HCEC 1CT (cell line): ENCODE data around the gene RDM1.
A peak's percentile ranks its signal among the peaks of the same experiment; 100 is the strongest.
"Not testable (repeated sequence)": the region's sequence is repeated elsewhere in the genome, so short reads cannot be mapped to it uniquely, and the experiment has no call there.

ENCODE experiments used
- DNase-seq: peaks from one replicate; pipeline ENCODE4 v3.0.0-alpha.2; 2017

Gene RDM1

DNA sequence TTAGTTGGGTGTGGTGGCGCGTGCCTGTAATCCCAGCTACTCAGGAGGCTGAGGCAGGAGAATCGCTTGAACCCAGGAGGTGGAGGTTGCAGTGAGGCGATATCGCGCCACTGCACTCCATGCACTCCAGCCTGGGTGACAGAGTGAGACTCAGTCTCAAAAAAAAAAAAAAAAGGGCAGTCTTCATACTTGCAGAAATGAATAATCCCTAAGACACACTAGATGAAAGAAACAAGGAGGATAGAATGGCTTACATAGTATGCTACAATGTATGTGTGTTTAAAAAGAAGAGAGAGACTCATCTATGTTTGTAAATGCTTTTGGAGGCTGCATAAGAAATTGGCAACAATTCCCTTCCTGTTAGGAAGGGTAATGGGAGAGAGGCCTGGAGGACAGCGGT lies 32.8 kb downstream of the RDM1 start:
- not testable (repeated sequence) for DNase-seq

DNA sequence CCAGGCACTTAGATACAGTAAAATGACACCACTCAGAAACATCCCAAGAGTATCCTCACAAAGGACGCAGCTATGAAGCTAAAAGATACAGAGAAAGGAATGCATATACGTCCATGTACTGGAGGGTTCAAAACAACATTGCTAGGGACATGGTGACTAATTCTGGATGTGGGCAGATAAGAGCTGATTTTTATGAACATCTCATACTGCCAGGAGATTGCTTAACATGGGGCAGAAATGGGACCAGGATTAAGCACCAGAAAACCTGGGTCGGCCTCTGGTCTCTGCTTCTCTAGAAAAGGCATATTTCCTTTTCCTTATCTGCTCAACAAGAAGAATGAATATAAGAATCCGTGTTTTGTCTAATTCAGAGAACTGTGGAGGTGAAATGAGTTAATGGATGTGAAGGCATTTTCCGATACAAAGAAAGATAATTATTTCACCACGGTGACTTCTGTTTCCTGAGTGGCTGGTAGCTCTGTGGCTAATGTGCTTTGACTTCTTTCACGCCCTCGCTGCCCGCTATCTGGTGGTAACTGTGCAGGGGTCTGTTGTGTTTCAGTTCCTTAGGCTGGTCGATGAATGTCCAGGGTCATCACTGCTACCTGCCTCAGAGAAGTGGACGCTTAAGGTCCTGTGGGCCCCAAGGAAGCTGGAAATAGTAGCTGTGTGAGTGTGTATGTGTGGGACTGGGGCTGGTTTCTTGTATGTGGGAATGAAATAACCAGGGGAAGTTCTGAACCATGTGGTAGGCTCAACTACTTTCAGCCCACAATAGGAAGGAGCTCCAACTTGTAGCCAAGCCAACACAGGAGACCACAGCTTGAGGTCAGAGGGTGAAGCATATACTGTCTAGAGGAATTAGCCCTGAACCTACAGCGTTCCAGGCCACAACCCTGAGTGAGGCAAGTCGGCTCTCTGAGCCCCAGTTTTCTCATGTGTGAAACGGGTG lies 34.7 kb downstream of the RDM1 start:
- no peak for DNase-seq

- no peak for DNase-seq
Measured at GRCh38 chr17:35894206-35894605, 36.4 kb downstream of the RDM1 start.

- no peak for DNase-seq
Measured at GRCh38 chr17:35893751-35894150, 36.8 kb downstream of the RDM1 start.

DNA sequence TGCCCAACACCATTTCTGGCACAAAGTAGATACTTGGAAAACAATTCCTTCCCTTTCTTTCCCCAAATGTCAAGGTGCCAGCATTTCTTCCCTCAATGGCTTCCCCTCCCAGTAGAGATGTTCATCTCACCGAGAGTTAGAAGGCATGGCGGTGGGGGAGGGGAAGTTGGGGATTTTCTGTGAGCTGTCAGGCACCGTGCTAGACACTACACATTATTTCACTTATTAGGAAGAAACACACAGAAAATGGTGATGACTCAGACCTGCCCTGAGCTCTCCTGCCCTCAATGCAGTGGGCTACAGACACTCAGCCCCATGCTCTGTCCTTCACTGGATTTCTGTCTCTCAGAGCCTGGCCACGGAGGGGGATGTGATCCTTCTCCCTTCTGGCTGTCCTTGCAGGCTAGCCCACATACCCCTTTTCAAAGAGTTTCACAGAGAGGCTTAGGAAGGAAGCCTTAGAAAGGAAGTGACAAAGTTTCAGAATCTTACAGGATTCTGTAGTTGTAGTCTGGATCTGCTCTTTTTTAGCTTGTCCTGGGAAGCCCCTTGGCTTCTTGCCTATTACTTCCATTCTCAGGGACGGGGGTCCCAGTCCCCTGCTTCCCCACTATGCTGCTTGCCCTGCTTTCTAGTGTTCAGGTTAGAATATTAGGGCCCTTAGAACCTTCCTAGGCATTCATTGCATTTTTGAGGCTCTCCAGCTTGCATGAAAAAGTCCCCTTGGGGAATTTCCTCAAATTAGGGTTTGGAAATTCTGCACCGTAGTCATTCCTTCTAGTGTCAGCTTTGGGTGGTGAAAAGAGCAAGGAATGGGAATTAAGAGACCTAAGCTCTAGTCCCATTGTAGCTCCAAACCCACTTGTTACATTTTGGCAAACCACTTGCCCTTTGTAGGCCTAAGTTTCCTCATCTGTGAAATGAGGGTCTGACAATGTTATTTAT lies 38.2 kb downstream of the RDM1 start:
- no peak for DNase-seq

GRCh38 chr17:35891269-35891668 lies 39.3 kb downstream of the RDM1 start:
- no peak for DNase-seq

DNA sequence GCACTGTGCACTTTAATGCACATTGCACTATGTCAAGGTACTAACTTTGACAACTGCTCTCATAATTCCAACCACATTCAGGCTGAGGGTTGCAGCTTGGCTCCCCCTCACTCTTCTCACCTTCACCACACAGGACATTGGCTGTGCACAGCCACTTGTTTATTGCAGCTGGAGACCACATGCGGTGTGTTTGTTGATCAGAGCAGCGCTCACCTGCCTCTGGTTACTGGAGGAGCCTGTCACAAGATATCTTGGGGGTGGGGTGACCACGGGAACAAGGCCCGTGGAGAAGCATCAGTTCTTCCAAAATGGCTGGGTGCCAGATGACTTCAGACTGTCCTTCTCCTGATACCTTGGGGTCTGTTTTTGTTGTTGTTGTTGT lies 39.8 kb downstream of the RDM1 start:
- no peak for DNase-seq

- no peak for DNase-seq
Measured at GRCh38 chr17:35889818-35890773, 40.5 kb downstream of the RDM1 start.

DNA sequence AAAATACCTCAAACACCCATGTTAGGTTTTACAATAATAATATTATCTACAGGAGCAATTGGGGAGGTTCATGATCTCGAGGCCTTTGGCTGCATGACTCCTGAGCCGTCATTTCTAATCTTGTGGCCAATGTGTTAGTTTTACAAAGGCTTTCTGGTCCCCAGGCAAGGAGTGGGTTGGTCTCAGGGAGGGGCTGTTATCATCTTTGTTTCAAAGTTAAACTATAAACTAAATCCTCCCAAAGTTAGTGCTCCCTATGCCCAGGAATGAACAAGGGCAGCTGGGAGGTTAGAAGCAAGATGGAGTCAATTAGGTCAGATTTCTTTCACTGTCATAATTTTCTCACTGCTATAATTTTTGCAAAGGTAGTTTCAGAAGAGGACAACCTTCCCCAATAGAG lies 41.3 kb downstream of the RDM1 start:
- no peak for DNase-seq

DNA sequence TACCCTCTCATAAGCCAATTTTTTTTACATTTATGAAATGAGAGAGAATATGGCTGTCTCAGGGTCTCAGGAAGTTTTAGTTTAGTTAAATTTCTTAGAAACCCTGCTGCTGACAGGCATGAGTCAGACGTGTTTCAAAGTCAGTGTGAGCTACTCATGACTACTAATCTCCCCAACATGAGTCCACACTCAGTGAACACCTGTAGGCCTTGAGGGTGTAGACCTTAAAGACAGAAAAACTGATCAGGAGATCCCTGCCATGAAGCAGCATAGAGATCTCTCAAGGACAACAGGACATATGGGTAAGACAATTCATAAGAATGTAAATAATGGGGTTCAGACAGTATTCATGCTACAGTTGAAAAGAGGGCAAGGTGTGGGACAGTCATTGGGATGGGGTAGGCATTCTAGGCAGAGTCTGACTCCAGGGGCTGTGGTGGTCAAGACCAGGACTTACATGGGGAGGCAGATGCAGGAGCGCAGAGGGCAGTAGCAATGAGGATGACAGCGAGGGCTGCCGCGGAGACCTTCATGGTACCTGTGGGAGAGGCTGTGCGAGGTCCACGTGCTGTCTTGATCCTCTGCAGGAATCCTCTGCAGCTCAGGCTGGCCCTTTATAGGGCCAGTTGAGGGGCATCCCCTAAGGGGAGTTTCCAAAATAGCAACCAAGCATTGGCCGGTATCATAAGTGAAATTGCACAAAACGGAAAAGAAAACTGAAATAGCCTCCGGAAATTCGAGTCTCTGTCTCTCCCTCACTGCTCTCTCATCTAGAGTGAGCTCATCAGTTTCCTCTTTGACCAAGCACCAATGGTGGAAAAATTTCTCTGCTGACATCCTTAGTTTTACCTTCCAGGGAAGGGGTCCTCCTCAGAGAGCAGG lies 50.6 kb downstream of the RDM1 start, which contains the start of gene CCL5:
TSS of gene CCL5 (minus strand) at position 588 of the 882 bp plus-strand sequence.
- peak; percentile 25 for DNase-seq

DNA sequence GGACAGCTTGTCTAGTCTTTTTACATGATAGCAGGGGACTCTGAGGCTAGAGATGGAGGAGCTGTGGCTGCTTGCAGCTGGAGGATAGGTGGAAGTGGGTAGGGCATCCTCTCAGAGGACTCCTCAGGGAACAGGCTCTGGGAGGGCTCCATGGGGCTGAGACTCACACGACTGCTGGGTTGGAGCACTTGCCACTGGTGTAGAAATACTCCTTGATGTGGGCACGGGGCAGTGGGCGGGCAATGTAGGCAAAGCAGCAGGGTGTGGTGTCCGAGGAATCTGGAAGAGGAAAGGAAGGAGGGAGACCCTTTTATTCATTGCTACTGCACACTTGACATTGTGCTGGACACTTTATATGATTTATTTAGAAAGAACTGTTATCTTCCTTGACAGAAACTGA lies 52.2 kb downstream of the RDM1 start:
- no peak for DNase-seq

- DNase-seq: no peak
Measured at GRCh38 chr17:35877345-35878029, 53.1 kb downstream of the RDM1 start.

- no peak for DNase-seq
Measured at GRCh38 chr17:35876534-35876933, 54.0 kb downstream of the RDM1 start.

DNA sequence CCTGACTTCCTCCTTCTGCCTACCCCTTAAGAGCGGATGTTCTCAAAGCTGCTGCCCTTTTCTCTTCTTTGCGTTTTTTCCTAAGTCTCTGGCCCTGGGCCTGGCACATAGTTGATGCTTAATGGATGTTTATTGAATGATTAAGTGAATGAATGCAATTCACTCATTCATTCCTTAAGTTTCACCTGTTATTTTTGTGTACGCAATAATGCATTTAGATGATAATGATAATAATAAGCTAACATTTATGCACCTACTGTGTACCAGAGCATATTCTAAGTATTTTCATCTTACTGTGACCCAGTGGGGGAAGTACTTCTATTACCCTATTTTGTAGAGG lies 54.8 kb downstream of the RDM1 start:
- no peak for DNase-seq

DNA sequence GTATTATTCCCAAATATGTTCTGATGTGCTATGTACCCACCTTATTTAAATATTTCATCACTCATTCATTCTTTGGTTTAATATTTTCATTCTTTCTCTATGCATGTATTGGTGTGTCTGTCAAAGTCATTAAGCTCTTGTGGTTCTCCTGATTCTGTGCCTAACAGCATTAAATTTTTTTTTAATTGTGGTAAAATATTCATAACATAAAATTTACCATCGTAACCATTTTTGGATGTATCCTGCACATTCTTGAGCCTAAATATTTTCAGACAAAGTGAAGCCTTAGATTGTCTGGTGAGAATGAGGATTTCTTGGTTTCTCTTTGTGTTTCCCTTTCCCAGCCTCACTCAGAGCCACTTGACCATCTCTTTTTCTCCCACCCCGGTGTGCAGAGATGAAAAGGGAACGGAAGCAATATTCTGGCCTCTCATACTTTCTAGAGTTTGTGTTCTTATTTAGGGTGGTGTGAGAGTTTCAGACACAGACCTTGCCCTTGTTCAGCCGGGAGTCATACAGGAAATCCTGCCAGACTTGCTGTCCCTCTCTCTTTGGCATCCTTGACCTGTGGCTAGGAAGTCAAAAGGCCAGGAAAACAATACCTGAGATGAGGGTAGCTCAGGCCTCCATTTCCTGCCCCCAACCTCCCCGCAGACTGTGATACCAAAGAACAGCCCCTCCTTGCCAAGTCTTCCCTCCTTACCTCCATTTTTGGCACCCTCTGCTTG lies 55.3 kb downstream of the RDM1 start:
- no peak for DNase-seq

DNA sequence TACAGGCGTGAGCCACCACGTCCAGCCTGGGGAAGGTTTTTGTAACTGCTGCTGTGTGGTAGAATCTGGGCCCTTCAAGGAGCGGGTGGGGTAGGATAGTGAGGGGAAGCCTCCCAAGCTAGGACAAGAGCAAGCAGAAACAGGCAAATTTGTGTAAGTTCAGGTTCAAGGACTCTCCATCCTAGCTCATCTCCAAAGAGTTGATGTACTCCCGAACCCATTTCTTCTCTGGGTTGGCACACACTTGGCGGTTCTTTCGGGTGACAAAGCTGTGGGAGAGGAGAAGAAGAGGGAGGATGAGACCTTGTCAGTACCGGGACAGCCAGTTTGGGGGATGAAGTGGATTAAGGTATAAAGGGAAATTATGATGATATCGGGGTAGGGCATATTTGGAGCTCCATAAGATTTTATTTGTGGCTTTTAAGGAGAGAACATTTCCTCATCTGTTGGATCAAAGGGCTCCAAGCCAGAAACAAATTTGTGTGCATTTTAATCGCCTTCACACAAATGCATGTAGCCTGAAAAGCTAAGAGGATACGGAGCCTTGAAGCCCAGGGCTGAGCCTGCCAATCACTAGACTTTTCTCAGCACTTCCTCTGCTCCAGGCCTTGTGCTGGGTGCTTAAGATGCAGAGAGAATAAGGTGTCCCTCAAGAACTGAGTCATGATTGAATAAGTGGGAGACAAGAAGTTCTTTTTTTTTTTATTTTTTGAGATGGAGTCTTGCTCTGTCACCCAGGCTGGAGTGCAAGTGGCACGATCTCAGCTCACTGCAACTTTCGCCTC lies 58.2 kb downstream of the RDM1 start:
- no peak for DNase-seq

GRCh38 chr17:35870906-35871819 lies 59.4 kb downstream of the RDM1 start:
- DNase-seq: no peak

DNA sequence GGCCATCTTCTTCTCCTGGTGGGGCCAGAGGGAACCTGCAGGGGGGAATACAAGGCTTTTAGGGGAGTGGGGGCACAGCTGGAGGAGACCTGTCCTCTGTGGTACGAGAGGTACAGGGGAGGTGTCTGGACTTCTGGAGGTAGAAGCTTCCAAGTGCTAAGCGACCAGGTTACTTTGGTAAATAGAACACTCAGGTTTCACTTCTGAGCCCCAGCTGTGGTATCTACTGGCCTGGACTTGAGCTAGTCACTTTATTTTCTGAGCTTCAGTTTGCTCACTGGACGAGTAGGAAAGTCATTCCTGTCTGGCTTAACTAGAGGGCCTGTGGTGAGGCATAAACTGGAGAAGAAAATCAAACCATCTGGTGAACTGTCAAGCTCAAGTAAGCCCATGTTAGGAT lies 61.8 kb downstream of the RDM1 start, which contains the start of gene HEATR9:
TSS of gene HEATR9 (minus strand) at position 155 of the 400 bp plus-strand sequence. CDS start at position 6, 149 bp downstream.
- DNase-seq: no peak
